ENCODE data around the gene EHD4.

DNA sequence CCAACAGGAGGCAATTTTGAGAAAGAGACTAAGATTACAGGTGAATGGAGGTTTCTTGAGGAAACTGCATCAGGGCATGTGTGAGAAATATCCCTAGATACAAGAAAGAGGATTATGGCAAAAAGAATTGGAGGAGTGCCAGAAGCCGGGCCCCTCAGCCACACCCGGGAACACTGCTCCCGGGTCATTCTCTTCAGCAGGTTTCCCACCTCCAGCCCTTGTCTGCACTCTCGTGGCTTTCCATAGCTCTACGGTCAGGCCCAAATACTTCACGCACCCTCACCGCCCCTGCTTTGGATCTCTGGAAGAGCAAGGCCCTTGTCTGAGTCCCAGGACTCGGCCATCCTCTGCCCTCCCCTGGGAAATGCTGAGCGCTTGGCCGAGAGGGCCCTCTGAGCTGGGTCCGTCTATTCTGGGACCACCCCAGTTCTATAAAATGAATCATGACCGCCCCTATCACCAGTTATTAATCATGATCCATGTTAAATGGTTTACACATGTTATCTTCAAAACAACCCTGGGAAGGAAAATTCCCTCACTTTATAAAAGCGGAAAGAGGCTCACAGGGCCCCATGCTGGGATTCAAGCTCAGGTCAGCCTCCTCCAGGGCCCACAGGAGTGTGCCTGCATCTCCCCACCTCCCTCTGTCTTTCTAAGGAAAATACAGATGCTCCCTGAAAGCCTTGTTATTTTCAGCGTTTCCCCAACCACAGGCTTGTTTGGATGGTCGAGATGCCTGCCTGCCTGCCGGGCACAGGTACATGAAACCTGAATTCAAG is 39.7 kb downstream of the EHD4 start:
- TF ChIP-seq, protein P1, sequence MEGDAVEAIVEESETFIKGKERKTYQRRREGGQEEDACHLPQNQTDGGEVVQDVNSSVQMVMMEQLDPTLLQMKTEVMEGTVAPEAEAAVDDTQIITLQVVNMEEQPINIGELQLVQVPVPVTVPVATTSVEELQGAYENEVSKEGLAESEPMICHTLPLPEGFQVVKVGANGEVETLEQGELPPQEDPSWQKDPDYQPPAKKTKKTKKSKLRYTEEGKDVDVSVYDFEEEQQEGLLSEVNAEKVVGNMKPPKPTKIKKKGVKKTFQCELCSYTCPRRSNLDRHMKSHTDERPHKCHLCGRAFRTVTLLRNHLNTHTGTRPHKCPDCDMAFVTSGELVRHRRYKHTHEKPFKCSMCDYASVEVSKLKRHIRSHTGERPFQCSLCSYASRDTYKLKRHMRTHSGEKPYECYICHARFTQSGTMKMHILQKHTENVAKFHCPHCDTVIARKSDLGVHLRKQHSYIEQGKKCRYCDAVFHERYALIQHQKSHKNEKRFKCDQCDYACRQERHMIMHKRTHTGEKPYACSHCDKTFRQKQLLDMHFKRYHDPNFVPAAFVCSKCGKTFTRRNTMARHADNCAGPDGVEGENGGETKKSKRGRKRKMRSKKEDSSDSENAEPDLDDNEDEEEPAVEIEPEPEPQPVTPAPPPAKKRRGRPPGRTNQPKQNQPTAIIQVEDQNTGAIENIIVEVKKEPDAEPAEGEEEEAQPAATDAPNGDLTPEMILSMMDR (IDR thresholded peaks at IDR 0.05): no peak
- no peak for TF ChIP-seq POLR2A (IDR thresholded peaks at IDR 0.05)

Data from body of pancreas (tissue), 4 donors.